ENCODE measurements around the gene RDH8.

Gene RDH8

GRCh38 chr19:9989504-9989903, 23.8 kb upstream of the RDH8 start:
- H3K27ac ChIP-seq (ENCODE audit: extremely low read depth, low read depth, low read length): no peak overlapping the region
- POLR2A ChIA-PET: interaction anchor here (1.4 kb wide), 1 partner anchor 11 kb away, joined by 9 read pairs; no protein-coding TSS in a partner anchor

GRCh38 chr19:9991425-9992191, 21.7 kb upstream of the RDH8 start:
- Histone ChIP-seq H3K36me3 (ENCODE audit: control insufficient read depth in 2 of 2, insufficient read depth in 1 of 2, low read length in 2 of 2) (no peaks in the 10 kb centered on the region), H3K4me1 (ENCODE audit: control insufficient read depth, insufficient read depth, low read length) (no peaks in the 10 kb centered on the region), H3K4me3 (ENCODE audit: low read depth, low read length) (no peak overlapping the region), H3K27ac (ENCODE audit: extremely low read depth, low read depth, low read length) (no peak overlapping the region), H3K9me3 (ENCODE audit: control insufficient read depth, insufficient read depth, low read depth, low read length) (no peaks in the 10 kb centered on the region)
- ChIA-PET CTCF (interaction anchor here (0.6 to 1.2 kb wide), 2 partner anchors 36 to 167 kb away, joined by 3 read pairs; no protein-coding TSS in a partner anchor), POLR2A (no interaction called here)
- TF ChIP-seq ZBTB10 (tag by site-specific recombination; IDR thresholded peaks at IDR 0.05): no peak
- TF ChIP-seq ZNF140 (tag by site-specific recombination; IDR thresholded peaks at IDR 0.05): no peak
- TF ChIP-seq BCL11A (tag by site-specific recombination; IDR thresholded peaks at IDR 0.05; ENCODE audit: low read depth): 0 out of 2 replicates have a peak, but pooled peaks have one; percentile 40
- TF ChIP-seq KLF16 (tag by site-specific recombination; IDR thresholded peaks at IDR 0.05): no peak
- TF ChIP-seq BCL11B (tag by site-specific recombination; IDR thresholded peaks at IDR 0.05; ENCODE audit: low read depth): peak; percentile 79

More at GRCh38 chr19:9989504-9989903, 23.8 kb upstream of the RDH8 start:
- Histone ChIP-seq H3K9me3 (ENCODE audit: control insufficient read depth, insufficient read depth, low read depth, low read length) (no peaks in the 10 kb centered on the region), H3K4me3 (ENCODE audit: low read depth, low read length) (no peak overlapping the region), H3K4me1 (ENCODE audit: control insufficient read depth, insufficient read depth, low read length) (no peaks in the 10 kb centered on the region), H3K36me3 (ENCODE audit: control insufficient read depth in 2 of 2, insufficient read depth in 1 of 2, low read length in 2 of 2) (no peaks in the 10 kb centered on the region)
- CTCF ChIA-PET: interaction anchor here (0.6 to 8.9 kb wide), 2 partner anchors 11 to 45 kb away, joined by 5 to 51 read pairs; no protein-coding TSS in a partner anchor
- TF ChIP-seq ZNF768 (tag by site-specific recombination; IDR thresholded peaks at IDR 0.05) (peak; percentile 65; the same call in 1 of the 2 replicates), ZNF510 (tag by site-specific recombination; IDR thresholded peaks at IDR 0.05; ENCODE audit: insufficient replicate concordance) (no peak)

GRCh38 chr19:9995084-9995483, 18.2 kb upstream of the RDH8 start:
- H3K36me3 ChIP-seq (ENCODE audit: control insufficient read depth in 2 of 2, insufficient read depth in 1 of 2, low read length in 2 of 2): no peaks in the 10 kb centered on the region
- no peak overlapping the region for H3K27ac ChIP-seq (ENCODE audit: extremely low read depth, low read depth, low read length)
- no peak overlapping the region for H3K4me3 ChIP-seq (ENCODE audit: low read depth, low read length)
- no peaks in the 10 kb centered on the region for H3K9me3 ChIP-seq (ENCODE audit: control insufficient read depth, insufficient read depth, low read depth, low read length)
- no peaks in the 10 kb centered on the region for H3K4me1 ChIP-seq (ENCODE audit: control insufficient read depth, insufficient read depth, low read length)
- ChIA-PET POLR2A (no interaction called here), CTCF (no interaction called here)
- TF ChIP-seq ZNF530 (tag by site-specific recombination; IDR thresholded peaks at IDR 0.05; ENCODE audit: low read depth): no peak
- TF ChIP-seq SP7 (tag by site-specific recombination; IDR thresholded peaks at IDR 0.05): no peak
- TF ChIP-seq ZNF548 (tag by site-specific recombination; IDR thresholded peaks at IDR 0.05): no peak
- TF ChIP-seq GLIS2 (tag by site-specific recombination; IDR thresholded peaks at IDR 0.05): no peak
- no peak for TF ChIP-seq ZNF473 (tag by site-specific recombination; IDR thresholded peaks at IDR 0.05)
- TF ChIP-seq ZNF521 (tag by site-specific recombination; IDR thresholded peaks at IDR 0.05): no peak
- no peak for TF ChIP-seq ZNF624 (tag by site-specific recombination; IDR thresholded peaks at IDR 0.05)
- no peak for TF ChIP-seq ZNF140 (tag by site-specific recombination; IDR thresholded peaks at IDR 0.05)
- no peak for TF ChIP-seq YY1 (tag by site-specific recombination; IDR thresholded peaks at IDR 0.05)
- no peak for TF ChIP-seq RBAK (tag by site-specific recombination; IDR thresholded peaks at IDR 0.05)
- no peak for TF ChIP-seq ZNF175 (tag by site-specific recombination; IDR thresholded peaks at IDR 0.05)
- no peak for TF ChIP-seq ZNF768 (tag by site-specific recombination; IDR thresholded peaks at IDR 0.05)
